HG03064 (cell line): ENCODE data around the gene RTP5.
A peak's percentile ranks its signal among the peaks of the same experiment; 100 is the strongest.
"Not testable (repeated sequence)": the region's sequence is repeated elsewhere in the genome, so short reads cannot be mapped to it uniquely, and the experiment has no call there.

Source experiments
- ATAC-seq: cut with Tn5 transposase; IDR thresholded peaks from one replicate; pipeline ENCODE4 v1.9.1; 2021; ENCODE audit warnings: low read depth; ENCODE audit not compliant: unreplicated experiment

Gene RTP5

DNA sequence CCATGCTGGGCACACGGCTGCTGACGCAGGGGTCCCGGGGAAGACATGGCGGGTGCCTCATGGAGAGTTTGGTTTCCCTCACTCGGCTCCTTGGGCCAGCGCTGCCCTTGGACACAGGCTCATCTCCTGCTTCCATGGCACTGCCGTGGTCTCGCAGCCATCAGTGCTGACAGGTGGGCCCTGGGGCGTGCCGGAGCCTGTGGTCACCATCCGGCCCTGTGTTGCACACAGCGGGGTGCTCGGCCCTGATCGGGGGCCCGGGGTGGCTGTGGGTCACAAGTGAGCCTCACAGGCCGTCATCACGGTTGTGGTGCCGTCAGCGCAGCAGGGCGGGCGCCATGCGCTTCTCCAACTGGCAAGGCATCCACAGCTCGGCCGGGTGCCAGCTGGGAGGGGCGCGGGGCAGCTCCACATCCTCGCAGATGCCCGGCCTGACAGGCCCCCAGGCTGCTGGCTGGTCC, 582 bp downstream of the RTP5 start:
- no peak for ATAC-seq

DNA sequence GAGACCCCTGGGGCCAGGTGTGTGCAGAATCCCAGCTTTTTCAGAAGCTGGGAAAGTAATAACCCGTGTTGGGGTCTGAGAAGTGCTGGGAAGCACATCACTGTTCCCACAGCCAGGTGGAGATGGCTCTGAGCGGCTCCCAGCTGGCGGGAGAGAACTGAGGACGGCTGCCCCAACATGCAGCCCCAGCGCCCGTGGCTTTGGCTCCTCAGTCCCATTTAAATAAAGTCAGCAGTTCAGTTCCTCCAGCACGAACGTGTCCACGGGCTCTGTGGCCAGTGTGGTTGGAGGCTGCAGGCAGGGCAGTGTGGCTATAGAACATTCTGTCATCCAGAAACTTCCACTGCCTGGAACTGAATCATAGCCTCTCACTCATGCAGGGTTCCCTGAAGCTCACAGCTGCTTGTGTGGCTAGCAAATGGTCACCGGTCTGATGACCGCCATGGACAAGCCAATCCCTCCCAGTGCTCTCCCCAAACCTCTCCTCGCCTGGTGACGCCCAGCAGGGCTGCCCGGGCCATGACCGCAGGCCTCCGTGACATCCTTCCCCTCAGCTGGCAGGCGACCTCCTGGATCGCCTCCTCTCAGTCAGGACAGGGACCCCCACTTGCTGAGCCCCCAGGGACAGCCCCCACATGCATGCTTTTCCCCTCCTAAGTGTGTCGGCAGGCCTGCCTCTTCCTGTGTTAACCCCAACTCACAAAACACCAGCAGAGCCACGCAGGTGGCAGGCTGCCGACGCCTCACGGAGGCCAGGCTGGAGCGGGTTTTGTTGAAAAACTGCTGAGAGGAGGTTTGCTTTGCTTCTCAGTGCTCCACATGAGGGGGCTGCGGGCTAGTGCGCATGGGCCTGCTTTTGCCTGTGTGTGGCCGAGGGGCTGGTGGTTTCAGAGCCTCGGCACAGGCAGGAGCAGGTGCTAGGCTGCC, 1.3 kb downstream of the RTP5 start:
- ATAC-seq, result no peak

DNA sequence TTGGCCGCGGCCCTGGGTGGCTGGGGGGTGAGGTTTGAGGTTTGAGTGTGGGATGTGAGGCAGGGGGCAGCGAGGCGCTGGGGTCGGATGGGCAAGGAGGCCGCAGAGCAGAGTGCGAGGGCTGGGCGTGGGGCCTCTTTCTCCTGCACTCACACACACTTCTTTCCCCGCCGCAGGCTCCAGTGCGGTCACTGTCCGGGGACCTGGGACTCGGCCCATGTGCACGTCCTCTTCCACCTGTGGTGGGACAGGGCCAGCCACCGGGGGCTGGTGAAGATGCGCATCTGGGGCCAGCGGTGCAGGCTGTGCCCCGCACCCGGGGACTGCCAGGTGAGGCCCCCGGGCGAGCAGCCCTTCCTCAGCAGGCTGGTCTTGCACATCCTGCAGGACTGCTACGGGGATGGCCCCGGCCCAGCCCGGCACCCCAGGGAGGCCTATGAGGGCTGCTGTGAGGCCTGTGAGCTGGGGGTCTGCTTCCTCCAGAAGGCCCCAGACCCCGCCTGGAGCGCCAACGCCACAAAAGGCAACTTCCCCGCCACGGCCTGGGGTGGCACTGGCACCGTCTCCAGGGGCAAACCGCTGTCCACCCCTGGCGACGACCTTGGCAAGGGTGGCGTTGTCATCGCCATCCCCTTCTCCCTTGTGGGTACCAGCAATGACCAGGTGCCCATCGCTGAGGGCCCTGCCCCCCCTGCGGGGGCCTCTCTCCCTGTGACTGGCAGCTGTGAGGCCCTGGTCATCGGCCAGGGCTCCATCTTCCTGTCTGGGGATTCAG, 2.2 kb downstream of the RTP5 start:
- ATAC-seq, result no peak

DNA sequence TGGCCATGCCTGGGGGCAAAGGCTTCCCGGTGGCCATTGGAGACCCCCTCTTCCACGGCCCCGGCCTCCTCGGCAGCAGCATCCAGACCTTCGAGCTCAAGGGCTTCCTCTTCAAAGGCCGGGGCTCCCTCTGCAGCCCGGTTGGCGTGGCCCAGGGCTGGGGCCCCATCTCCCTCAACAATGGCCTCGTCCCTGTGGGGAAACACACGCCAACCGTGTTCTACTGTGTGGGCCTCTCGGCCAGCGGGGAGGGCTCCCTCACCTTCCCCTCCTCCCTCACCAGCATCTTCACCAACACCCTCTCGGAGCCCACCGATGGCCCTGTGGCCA, 2.7 kb downstream of the RTP5 start:
- ATAC-seq, result no peak

DNA sequence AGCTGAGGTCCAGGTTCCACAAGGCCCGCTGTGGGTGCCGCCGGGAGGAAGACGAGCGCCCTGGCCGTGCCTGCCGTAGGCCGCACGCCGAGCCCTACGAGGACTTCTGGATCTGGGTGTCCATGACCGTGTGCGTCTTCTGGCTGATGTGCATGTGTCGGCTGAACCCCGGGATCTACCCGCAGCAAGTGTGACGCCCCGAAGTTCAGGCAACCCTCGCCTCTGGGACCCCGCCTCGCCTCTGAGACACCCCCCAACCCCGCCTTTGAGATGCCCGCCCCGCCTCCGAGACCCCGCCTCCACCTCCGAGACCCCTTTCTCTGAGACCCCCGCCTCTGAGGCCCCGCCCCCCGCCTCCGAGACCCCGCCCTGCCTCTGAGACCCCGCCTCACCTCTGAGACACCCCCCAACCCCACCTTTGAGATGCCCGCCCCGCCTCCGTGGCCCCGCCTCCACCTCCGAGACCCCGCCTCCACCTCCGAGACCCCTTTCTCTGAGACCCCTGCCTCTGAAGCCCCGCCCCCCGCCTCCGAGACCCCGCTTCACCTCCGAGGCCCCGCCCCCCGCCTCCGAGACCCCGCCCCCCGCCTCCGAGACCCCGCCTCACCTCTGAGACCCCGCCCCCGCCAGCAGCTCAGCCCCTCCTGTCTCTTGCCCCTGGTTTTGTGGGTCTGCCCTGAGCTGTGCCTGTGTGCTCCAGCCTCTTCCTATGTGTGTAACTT, 3.7 kb downstream of the RTP5 start:
- ATAC-seq, result no peak

DNA sequence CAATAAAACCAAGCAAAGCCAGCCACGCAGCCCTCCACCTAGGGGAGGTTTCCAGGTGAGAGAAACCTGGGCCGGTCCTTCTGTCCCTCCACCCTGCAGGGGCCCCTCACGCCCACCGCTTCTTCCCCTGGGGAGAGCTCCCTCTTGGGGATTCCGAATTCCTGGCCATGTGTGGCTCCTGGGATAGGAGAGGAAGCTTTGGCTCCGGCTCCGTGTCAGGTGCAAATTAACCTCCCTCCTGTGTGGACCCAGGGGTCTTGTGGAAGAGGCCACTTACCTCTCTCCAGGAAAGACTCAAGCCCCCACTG, 4.2 kb downstream of the RTP5 start:
- no peak for ATAC-seq

DNA sequence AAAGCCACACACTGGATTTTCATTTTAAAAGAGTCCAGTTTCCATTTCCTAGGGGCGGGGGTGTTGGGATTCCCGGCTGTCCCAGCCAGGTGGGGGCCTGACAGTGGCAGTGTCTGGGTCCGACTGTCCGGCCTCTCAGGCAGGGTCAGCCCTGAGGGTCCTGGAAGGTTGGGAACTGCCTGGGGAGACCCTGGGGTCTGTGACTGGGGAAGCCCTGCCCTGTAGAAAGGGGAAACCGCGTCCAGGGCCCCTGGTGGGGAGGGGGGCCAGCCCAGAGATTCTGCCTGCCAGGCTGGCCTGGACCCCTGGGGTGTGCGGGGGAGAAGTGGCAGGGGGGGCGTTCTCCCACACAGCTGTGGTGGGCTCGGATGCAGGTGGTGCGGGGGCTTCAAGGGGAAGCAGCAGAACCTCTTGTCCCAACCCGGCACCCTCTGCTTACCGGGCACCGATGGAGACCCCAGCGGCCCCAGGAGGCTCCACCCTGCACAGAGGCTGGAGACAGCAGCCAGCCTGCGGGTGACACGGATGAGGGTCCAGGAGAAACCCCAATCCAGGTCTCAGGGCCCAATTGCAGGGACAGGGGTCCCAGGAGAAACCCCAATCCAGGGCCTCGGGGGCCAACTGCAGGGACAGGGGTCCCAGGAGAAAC, 4.9 kb downstream of the RTP5 start:
- no peak for ATAC-seq

DNA sequence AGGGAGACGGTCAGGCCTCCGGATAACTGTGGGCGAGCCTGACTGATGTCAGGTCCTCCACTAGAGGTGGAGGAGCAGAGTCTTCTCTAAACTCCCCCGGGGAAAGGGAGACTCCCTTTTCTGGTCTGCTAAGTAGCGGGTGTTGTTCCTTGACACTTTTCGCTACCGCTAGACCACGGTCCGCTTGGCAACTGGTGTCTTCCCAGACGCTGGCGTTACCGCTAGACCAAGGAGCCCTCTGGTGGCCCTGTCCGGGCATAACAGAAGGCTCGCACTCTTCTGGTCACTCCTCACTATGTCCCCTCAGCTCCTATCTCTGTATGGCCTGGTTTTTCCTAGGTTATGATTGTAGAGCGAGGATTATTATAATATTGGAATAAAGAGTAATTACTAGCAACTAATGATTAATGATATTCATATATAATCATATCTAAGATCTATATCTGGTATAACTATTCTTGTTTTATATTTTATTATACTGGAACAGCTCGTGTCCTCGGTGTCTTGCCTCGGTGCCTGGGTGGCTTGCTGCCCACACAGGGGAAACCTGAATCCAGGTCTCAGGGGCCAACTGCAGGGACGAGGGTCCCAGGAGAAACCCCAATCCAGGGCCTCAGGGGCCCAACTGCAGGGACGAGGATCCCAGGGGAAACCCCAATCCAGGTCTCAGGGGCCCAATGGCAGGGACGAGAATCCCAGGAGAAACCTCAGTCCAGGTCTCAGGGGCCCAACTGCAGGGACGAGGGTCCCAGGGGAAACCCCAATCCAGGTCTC, 6.4 kb downstream of the RTP5 start:
- ATAC-seq, result not testable (repeated sequence)

DNA sequence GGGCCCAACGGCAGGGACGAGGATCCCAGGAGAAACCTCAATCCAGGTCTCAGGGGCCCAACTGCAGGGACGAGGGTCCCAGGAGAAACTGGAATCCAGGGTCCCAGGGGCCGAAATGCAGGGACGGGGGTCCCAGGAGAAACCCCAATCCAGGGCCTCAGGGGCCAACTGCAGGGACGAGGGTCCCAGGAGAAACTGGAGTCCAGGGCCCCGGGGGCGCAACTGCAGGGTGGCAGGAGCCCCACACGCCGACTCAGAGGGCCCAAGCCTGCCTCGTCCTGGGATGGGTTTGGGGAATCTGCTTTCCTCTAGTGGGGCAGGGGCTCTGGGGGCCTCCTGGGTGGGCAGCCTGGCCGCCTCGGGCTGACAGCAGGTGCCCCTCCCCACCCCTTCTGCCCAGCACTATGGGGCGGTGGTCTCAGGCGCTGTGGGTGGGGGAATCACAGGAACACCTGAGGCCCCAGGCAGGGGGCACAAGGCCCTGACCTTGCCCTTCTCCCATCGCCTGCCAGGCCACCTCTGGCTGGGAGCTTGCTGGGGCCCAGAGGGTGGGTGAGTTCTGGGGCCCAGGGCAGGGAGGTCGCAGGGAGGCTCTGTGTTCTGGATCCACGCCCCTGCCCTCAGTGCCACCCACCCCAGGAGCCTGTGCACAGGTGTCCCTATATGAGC, 7.1 kb downstream of the RTP5 start:
- ATAC-seq, result no peak

DNA sequence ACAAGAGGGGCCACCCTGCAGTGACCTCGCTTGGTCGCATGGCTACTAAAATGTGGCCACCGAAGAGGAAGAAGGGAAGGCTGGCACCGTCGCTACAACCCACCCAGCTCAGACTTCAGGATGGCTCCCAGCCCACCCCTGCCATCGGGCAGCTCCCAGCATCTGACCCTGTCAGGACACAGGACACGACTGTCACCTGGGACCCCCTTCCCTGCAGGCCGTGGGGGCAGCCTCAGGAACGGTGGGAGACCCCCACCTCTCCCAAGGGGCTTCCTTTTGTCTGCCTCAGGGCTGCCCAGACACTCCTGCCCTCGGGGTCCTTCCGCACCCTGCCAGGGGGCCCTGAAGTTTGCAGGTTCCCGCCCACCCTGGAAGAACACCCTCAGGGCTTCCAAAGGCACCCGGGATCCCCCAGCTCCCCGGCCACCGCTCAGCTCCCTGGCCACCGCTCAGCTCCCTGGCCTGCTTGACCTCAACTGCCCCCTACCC, 7.7 kb downstream of the RTP5 start:
- no peak for ATAC-seq

DNA sequence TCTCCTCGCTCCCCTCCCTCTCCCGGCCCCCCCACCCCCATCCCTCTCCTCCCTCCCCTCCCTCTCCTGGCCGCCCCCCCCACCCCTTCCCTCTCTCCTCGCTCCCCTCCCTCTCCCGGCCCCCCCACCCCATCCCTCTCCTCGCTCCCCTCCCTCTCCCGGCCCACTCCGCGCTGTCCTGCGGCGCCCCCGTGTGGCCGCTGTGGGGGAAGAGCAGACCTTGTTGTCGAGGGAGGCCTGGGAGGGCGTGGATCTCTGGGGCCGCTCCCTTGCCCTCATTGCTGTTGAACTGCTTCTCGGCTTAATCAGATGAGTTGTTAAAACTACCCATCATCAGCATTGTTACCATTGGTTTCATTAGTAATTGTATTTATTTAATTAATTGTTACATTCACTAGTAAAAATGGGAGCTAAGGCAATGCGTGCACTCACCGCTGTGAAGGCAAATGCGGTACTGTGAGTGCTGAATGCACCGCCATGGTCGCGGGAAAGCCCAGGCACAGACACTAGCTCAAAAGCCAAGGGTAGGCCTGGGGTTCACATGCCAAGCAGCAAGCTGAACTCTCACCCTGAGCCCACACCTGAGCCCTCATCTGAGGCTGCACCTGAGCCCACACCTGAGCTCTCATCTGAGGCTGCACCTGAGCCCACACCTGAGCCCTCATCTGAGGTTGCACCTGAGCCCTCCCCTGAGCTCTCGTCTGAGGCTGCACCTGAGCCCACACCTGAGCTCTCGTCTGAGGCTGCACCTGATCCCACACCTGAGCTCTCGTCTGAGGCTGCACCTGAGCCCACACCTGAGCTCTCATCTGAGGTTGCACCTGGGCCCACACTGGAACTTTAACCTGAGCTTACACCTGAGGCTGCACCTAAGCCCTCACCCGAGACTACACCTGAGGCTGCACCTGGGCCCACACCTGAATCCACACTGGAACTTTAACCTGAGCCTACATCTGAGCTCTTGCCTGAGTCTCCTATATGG, 8.8 kb downstream of the RTP5 start:
- no peak for ATAC-seq

DNA sequence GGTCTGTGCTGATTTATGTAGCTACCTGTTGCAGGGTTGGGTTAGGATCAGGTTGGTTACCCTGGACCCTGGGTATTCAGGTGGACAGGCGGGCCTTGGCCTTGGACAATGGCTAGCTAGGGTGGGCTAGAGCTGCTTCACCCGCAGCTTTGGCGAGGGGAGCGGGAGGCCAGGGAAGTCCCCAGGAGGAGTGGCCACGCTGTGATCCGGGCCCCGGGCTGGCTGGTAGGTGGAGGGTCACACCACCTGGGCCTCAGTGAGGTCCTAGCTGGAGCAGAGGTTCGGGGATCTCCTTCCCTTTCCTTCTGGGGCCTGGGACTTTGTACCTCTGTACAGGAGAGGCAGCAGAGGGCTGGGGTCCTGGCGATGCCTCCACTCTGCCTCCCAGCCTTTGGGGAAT, 9.8 kb downstream of the RTP5 start:
- ATAC-seq, result no peak

DNA sequence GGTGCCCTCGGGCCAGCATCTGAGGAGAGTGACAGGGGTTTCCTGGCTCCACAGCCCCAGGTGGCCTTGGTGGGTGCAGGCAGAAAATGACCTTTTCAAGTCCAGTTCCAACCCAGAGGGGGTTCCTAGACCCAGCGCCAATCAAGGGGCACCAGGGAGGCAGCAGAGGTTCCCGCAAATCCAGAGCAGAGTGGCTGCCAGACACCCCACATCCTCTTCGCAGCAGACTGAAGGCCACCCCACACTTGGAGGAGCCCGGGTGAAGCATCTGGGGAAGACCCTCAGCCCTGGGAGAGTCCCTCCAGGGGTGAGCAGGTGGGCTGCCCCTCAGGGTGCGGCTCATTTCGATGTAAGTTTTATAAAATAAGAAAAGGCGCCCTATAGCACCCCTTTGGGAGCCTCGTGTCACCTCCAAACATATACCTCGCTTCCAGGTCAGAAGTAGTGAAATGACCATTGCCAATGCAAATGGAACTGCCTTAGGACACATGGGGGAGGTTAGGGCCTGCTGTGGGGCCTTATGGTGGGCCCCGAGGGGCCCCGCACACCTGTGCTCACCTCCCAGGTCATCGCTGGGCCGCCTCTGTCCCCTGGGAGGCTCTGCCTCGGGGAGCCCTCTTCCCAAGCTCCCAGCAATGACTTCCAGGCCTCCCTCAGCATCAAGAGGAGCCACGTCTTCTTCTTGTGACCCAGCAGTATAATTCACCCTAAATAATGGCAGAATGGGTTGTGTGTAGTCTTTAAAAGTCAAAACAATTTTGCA, 11.0 kb downstream of the RTP5 start:
- ATAC-seq, result no peak

DNA sequence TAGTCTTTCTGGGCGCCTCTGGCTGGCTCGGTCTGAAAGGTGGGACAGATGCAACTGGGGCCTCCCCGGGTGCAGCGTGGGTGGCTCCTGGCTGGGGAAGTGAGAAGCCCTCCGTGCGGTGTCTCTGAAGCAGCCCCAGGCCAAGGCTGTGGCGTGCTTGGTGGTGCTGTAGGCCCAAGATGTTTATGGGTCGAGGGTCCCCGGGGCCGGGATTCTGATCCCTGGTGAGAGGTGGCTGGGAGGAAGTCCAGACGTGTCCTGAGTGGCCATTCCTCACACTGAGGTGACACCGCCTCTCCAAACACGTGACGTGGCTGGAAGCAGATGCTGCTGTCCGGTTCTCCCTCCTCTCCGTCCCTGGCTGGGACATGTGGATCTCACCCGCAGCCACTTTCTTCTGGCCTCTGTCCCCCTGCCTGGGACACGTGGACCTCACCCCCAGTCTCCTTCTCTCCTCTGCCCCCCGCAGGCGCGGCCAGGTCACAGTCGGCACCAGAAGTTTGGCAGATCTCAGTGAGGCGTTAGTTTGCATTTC, 12.6 kb downstream of the RTP5 start:
- peak; percentile 52 for ATAC-seq

DNA sequence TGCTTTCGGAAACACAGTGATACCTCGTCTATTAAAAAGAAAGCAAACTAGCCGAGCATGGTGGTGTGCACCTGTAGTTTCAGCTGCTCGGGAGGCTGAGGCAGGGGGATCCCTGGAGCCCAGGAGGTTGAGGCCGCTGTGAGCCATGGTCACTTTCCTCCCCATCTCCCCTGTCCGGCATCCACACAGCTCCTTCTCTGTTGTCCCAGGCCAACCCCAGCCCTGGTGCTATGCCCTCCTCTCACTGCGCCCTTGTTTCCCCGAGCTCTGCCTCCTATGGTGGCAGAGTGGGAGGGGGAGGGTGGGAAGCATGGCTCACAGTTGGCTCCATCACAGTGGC, 15.4 kb downstream of the RTP5 start:
- ATAC-seq, result no peak

DNA sequence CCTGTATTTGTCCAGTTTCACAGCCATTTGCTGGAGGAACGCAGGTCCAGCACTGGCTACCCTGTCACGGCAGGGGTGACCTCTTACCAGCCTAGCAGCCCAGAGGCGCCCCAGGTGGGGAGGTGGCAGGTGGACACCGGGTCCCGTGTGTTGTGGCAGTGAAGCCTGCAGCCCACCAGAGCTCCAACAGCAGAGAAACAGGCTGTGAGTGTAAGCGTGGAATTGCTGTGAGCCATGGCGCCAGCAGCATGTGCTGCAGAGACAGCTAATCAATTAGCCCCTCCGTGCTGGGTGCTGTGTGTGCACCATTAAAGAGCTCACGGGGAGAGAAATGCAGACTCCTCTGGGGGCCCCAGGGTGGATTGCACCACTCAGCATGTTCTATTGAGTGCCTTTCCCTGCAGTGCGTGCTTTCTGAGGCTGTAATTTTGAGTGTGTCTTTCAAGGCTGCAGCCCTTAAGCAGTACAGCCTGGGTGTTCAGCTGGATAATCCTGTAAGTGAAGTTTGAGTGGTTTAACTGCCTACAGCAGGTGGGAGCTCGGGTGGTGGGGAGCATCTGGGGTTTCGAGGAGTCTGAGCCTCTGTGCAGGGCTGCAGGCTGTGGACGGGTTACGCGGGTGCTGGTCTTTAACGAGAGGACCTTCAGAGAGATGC, 15.9 kb downstream of the RTP5 start:
- no peak for ATAC-seq
